ENCODE data around the gene DLK2. TPM values are rescaled to one million over a fixed set of nuclear protein-coding genes. Genes with fewer than 3 reads are reported as not detected.
"Not testable (repeated sequence)": the region's sequence is repeated elsewhere in the genome, so short reads cannot be mapped to it uniquely, and the experiment has no call there.

The DLK2 gene
- total RNA-seq, 4 donors from 2014 or later, result 23.6 to 61.7 (median 32.3) TPM

GRCh38 chr6:43426928-43427405 lies 28.4 kb downstream of the DLK2 start:
- no peak for DNase-seq (ENCODE audit: low spot score in 2 of 2)
- H3K27ac ChIP-seq, result peak overlapping the region; percentile 90
- no peaks in the 10 kb centered on the region for H3K27me3 ChIP-seq
- H3K4me3 ChIP-seq, result peak overlapping the region; percentile 87
- peaks cover 6% of the 10 kb centered on the region for H3K36me3 ChIP-seq
- TF ChIP-seq EP300 (IDR thresholded peaks at IDR 0.05) (no peak), POLR2A (IDR thresholded peaks at IDR 0.05) (no peak), CTCF (IDR thresholded peaks at IDR 0.05) (no peak), POLR2AphosphoS5 (IDR thresholded peaks at IDR 0.05) (no peak)
- WGBS, result 70% methylated on average over 9 of the region's 23 CpGs
- peaks cover 30% of the 10 kb centered on the region for H3K4me1 ChIP-seq
- no peaks in the 10 kb centered on the region for H3K9me3 ChIP-seq

GRCh38 chr6:43425083-43425482 lies 30.3 kb downstream of the DLK2 start:
- DNase-seq (ENCODE audit: low spot score in 2 of 2); H3K9me3 ChIP-seq: not testable (repeated sequence)

GRCh38 chr6:43421831-43422230 lies 33.5 kb downstream of the DLK2 start:
- TF ChIP-seq POLR2A (IDR thresholded peaks at IDR 0.05), result no peak
- no peak for TF ChIP-seq CTCF (IDR thresholded peaks at IDR 0.05)
- TF ChIP-seq POLR2AphosphoS5 (IDR thresholded peaks at IDR 0.05), result no peak
- TF ChIP-seq EP300 (IDR thresholded peaks at IDR 0.05), result no peak
- no peak overlapping the region for H3K4me3 ChIP-seq
- 72% methylated on average over 3 of the region's 3 CpGs for WGBS

More at GRCh38 chr6:43425083-43425482, 30.3 kb downstream of the DLK2 start:
- H3K27me3 ChIP-seq, H3K27ac ChIP-seq, H3K4me3 ChIP-seq, H3K36me3 ChIP-seq: not testable (repeated sequence)
- WGBS, result 96% methylated on average over 16 of the region's 33 CpGs
- H3K4me1 ChIP-seq, result peaks cover 27% of the 10 kb centered on the region

DNA sequence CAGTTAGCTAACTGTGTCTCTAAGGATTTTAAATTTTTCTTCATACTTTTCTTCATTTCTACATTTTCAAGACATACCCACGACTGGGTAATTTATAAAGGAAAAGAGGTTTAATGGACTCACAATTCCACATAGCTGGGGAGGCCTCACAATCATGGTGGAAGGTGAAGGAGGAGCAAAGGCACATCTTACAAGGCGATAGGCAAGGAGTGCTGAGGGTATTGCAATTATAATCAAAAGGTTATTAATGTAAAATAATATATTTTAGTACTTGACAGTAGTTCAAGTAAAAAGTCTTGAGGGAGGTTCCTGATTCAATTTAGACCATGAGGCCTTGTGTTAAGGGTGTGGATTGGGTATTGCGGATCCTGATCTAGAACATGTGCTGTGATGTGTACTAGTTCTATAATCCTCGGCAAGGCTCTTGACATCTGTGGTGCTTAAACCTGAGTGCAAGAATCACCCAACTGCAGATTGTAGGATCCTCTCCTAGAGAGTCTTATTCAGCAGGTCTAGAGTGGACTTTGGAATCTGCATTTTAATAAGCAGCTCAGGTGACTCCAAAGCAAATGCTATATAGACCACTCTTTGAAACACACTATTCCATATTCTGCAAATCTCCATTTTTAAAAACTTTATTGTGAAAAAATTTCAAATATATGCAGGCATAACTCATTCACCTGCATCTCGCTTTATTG lies 35.2 kb downstream of the DLK2 start:
- Histone ChIP-seq H3K27me3 (no peaks in the 10 kb centered on the region), H3K27ac (no peak overlapping the region), H3K9me3 (no peaks in the 10 kb centered on the region), H3K4me1 (no peaks in the 10 kb centered on the region), H3K36me3 (no peaks in the 10 kb centered on the region), H3K4me3 (no peak overlapping the region)
- TF ChIP-seq POLR2AphosphoS5 (IDR thresholded peaks at IDR 0.05), result no peak
- TF ChIP-seq EP300 (IDR thresholded peaks at IDR 0.05), result no peak
- 67% methylated on average over 5 of the region's 5 CpGs for whole genome bisulfite sequencing
- no peak for DNase-seq (ENCODE audit: low spot score in 2 of 2)

More at GRCh38 chr6:43421831-43422230, 33.5 kb downstream of the DLK2 start:
- H3K4me1 ChIP-seq, result peaks cover 1% of the 10 kb centered on the region
- no peaks in the 10 kb centered on the region for H3K27me3 ChIP-seq
- no peak overlapping the region for H3K27ac ChIP-seq
- DNase-seq (ENCODE audit: low spot score in 2 of 2), result no peak
- no peaks in the 10 kb centered on the region for H3K36me3 ChIP-seq
- H3K9me3 ChIP-seq, result no peaks in the 10 kb centered on the region

DNA sequence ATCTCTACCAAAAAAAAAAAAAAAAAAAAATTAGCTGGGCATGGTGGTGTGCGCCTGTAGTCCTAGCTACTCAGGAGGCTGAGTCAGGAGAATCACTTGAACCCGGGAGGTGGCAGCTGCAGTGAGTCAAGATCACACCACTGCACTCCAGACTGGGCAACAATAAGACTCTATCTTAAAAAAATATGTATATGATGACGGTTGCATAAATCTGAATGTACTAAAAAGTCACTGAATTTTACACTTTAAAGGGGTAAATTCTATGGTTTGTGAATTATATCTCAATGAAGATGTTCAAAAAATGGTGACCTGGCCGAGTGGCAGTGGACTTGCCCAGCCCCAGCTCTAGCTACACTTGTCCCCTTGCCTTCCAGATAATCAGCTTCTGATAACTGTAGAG lies 38.4 kb downstream of the DLK2 start:
- 75% methylated on average over 4 of the region's 4 CpGs for WGBS
- H3K4me1 ChIP-seq, result no peaks in the 10 kb centered on the region
- H3K4me3 ChIP-seq, result no peak overlapping the region
- no peaks in the 10 kb centered on the region for H3K27me3 ChIP-seq
- DNase-seq (ENCODE audit: low spot score in 2 of 2), result no peak
- H3K36me3 ChIP-seq, result no peaks in the 10 kb centered on the region
- no peak overlapping the region for H3K27ac ChIP-seq
- H3K9me3 ChIP-seq, result no peaks in the 10 kb centered on the region
- TF ChIP-seq CTCF (IDR thresholded peaks at IDR 0.05), result no peak
- no peak for TF ChIP-seq EP300 (IDR thresholded peaks at IDR 0.05)
- TF ChIP-seq POLR2AphosphoS5 (IDR thresholded peaks at IDR 0.05), result no peak
- TF ChIP-seq POLR2A (IDR thresholded peaks at IDR 0.05), result no peak

GRCh38 chr6:43415275-43415674 lies 40.1 kb downstream of the DLK2 start:
- not testable (repeated sequence) for H3K27ac ChIP-seq; H3K9me3 ChIP-seq; H3K4me1 ChIP-seq; H3K36me3 ChIP-seq; H3K4me3 ChIP-seq; H3K27me3 ChIP-seq; DNase-seq (ENCODE audit: low spot score in 2 of 2)
- WGBS, result 98% methylated on average over 8 of the region's 8 CpGs

DNA sequence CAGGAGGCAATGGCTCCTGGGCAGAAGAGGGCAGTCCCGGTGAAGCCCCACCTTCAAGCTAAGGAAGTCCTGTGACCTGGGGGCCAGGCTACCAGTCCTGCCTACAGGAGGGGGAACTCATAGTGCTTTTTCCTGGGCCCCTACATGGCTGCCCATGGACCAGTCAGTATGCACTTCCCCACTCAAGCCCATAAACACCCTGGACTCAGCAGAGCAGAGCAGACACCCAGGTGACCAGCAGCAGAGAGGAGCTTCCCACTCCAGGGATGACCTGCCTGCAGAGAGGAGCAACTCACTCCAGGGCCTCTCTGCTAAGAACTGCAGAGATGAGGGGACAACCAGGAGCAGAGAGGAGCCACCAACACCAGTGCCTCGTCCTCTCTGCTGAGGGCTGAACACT lies 42.3 kb downstream of the DLK2 start:
- DNase-seq (ENCODE audit: low spot score in 2 of 2), result no peak
- Histone ChIP-seq H3K27me3 (no peaks in the 10 kb centered on the region), H3K4me3 (no peak overlapping the region), H3K36me3 (no peaks in the 10 kb centered on the region), H3K27ac (no peak overlapping the region), H3K9me3 (no peaks in the 10 kb centered on the region), H3K4me1 (no peaks in the 10 kb centered on the region)
- no peak for TF ChIP-seq POLR2AphosphoS5 (IDR thresholded peaks at IDR 0.05)
- WGBS, result 100% methylated on average over 1 of the region's 2 CpGs
